ENCODE data around the gene C12orf43.

- no peak for TF ChIP-seq CTCF (IDR thresholded peaks at IDR 0.05)
- no peak for TF ChIP-seq POLR2A (IDR thresholded peaks at IDR 0.05)
Measured at GRCh38 chr12:121008347-121009098, 7.8 kb downstream of the C12orf43 start.

Measured in breast epithelium (tissue), 3 donors.